ENCODE data around the gene SLC5A10. TPM values are rescaled to one million over a fixed set of nuclear protein-coding genes. Genes with fewer than 3 reads are reported as not detected.

The SLC5A10 gene
- total RNA-seq, 1 donor from 2014 or later, result not detected

- FAIRE-seq, result no peak
- no peak for DNase-seq (ENCODE audit: low spot score in 2 of 2)
These were observed 11.4 kb downstream of the SLC5A10 start for GRCh38 chr17:18963126-18964017.

- FAIRE-seq, result no peak
- DNase-seq (ENCODE audit: low spot score in 2 of 2), result no peak
These were observed 12.0 kb downstream of the SLC5A10 start for GRCh38 chr17:18964018-18964351.

DNA sequence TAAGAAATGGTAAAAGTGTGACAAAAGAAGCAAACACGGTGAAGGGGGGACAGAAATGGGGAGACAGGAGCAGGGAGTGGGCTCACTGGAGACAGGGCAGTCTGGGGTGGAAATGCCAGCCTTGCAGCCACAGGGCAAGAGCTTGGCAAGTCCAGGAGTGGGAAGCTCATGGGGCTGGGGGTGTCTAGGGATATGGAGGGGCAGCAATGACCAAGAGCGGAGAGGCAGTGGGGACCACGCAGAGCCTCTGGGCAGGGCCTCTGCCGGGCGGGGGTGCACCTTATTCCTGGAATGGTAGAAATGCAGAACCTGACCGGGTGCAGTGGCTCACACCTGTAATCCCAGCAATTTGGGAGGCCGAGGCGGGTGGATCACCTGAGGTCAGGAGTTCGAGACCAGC, 12.6 kb downstream of the SLC5A10 start:
- no peak for FAIRE-seq

GRCh38 chr17:18965530-18966236, 13.7 kb downstream of the SLC5A10 start:
- DNase-seq (ENCODE audit: low spot score in 2 of 2) (no peak), FAIRE-seq (no peak)

More for the DNA sequence above, 12.6 kb downstream of the SLC5A10 start:
- DNase-seq (ENCODE audit: low spot score in 2 of 2), result no peak

- DNase-seq (ENCODE audit: low spot score in 2 of 2) (no peak), FAIRE-seq (no peak)
These were observed 15.1 kb downstream of the SLC5A10 start for GRCh38 chr17:18966831-18967624.

- FAIRE-seq, result no peak
- no peak for DNase-seq (ENCODE audit: low spot score in 2 of 2)
These were observed 16.0 kb downstream of the SLC5A10 start for GRCh38 chr17:18967916-18968315.

GRCh38 chr17:18968345-18968744, 16.4 kb downstream of the SLC5A10 start:
- DNase-seq (ENCODE audit: low spot score in 2 of 2) (no peak), FAIRE-seq (no peak)

DNA sequence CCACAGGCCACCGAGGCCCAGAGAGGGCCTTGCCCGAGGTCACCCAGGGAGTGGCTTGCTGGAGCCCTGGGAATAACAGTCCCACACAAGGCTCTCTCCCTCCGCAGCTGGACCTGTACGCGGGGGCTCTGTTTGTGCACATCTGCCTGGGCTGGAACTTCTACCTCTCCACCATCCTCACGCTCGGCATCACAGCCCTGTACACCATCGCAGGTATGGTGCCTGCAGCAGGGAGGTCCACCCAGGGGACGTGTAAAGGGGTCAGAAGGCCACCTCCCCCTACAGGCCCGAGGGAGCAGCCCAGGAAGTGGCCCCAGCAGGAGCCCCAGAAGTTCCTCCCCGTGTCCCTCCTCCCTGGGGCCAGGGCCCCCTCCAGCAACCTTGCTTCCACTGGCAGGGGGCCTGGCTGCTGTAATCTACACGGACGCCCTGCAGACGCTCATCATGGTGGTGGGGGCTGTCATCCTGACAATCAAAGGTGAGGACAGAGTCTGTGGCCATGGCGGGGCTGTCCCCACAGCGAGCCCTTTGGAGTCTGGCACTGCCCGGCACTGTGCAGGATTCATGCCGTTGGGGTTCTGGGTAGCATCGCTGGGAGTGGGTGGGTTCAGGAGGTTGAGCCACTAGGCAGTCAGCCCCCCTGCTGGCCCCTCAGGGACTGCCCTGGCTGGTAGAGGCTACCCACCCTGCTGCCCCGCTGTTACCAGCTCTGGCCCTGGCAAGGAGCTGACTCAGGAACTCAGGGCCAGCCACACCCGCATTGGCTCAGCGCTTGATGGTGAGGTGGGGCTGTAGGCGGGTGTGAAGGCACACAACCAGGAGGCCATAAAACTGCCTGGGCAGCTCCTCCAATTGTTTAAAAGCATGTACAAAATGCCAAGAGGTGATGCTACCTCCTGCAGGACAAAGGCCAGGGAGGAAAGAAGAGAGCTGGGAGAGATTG, 17.3 kb downstream of the SLC5A10 start:
- FAIRE-seq (no peak), DNase-seq (ENCODE audit: low spot score in 2 of 2) (no peak)

DNA sequence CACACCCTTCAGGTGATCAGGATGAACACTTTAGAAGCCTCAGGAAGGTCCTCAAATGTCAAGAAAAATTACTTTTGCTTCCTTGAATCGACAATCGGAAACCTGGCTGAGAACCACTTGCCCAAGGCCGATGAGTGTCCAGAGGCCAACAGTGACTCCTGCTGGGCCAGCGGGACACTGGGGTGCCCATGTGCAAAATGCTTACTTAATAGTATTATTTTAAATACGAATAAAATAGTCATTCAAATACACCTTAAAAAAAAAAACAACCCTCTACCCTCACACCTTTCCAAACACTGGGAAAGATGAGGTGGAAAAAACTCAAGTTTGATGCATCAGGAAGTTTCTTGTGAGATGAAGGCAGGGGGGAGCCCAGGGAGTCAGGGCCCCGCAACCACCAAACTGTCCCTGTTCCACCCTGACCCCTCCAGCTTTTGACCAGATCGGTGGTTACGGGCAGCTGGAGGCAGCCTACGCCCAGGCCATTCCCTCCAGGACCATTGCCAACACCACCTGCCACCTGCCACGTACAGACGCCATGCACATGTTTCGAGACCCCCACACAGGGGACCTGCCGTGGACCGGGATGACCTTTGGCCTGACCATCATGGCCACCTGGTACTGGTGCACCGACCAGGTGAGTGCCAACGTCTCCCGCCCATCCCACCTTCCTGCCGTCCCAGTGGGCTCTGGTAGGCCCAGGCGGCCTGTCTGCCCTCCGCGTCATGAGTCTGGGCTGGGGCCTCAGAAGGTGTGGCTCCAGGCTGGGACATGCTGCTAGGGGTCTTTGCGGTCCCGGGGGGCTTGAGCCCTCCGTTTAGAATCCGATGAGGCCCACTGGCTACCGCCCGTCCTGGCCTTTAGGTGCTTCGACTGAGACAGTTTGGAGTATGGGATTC, 18.9 kb downstream of the SLC5A10 start:
- no peak for FAIRE-seq
- DNase-seq (ENCODE audit: low spot score in 2 of 2), result no peak

GRCh38 chr17:18971801-18972200, 19.8 kb downstream of the SLC5A10 start:
- FAIRE-seq (no peak), DNase-seq (ENCODE audit: low spot score in 2 of 2) (no peak)

DNA sequence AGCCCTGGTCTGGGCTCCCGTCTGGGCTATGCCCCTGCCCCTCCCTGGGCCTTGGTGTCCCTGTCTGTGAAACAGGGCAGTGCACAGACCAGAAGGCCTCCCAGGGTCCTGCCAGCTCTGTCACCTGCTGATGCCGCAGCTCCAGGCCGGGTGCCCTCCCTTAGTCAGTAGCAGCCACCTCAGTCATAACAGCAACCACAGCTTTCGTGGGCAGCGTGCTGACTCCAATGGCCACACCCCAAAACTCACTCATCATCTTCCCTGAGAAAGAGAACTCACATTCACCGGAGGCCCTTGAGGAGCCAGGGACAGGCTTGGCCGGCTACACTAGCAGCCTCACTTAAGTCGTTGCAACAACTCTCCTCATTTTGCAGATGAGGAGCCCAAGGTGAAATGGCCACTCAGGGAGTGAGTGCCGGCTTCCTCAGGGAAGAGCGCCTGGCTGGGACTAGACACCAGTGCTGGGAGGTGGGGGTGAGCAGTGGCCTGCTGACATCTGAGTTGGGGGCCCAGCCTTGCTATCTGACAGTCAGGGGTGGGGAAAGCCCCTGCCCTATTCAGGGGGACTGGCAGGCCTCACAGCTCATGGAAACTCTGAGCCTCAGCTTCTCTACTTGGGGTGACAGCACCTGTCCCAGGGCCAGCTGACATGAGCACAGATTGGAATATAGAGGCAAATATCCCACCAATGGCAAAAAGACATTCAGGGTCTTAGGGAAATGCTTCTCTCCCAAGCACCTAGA, 22.6 kb downstream of the SLC5A10 start:
- no peak for DNase-seq (ENCODE audit: low spot score in 2 of 2)

GRCh38 chr17:18975597-18975996, 23.6 kb downstream of the SLC5A10 start:
- DNase-seq (ENCODE audit: low spot score in 2 of 2), result no peak
- no peak for FAIRE-seq

More for the DNA sequence above, 22.6 kb downstream of the SLC5A10 start:
- no peak for FAIRE-seq

- FAIRE-seq (no peak), DNase-seq (ENCODE audit: low spot score in 2 of 2) (no peak)
These were observed 24.2 kb downstream of the SLC5A10 start for GRCh38 chr17:18976201-18976600.

- DNase-seq (ENCODE audit: low spot score in 2 of 2) (no peak), FAIRE-seq (no peak)
These were observed 25.1 kb downstream of the SLC5A10 start for GRCh38 chr17:18977021-18977420.

GRCh38 chr17:18977646-18978045, 25.7 kb downstream of the SLC5A10 start:
- DNase-seq (ENCODE audit: low spot score in 2 of 2) (no peak), FAIRE-seq (no peak)

DNA sequence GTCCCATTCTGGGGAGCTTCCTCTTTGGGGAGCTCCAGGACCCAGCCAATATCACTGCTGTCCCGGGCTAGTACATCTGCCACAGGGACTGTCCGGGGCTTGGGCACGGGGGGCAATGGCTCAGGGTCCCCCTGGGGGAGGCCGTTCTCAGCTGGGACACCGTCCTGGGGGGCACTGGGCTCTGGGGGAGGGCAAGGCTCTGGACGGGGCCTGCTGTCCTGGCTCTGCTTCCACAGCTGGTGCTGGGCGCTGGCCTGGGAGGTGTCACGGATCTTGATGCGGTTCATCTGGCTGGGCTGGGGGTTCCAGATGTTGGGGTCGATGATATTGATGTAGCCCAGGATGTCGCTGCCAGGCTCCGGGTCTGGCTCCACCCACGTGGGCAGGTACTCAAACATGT, 26.1 kb downstream of the SLC5A10 start:
- no peak for DNase-seq (ENCODE audit: low spot score in 2 of 2)
- FAIRE-seq, result no peak

- no peak for FAIRE-seq
These were observed 26.7 kb downstream of the SLC5A10 start for GRCh38 chr17:18978655-18979054.

DNA sequence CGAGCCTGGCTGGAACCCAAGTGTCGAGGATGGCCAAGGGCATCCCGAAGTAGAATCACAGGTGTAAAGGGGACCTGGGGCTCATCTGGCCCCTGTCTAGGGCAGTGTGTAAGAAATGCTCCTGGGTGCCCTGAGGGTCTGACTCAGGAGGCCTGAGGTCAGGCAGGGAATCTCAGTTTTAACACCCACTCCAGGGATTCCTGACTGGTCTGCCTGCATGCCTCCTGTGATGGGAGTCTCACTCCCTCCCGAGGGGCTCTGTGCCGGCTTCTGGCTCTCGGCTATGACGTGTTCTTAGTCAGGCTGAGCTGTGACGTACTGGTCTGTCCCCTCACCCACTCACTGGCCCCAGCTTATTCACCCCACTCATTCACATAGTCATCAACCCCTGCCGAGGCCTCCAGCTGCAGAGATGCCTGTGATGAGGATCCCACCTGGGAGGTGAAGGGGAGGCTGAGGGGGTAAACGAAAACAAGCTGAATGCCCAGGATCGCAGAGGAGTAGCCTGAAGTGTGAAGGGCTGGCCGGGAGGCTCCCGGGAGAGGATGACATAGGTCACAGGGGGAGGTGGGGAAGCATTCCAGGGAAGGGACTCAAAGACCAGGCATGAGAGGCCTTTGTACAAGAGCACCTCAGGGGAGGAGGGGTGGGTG, 28.8 kb downstream of the SLC5A10 start:
- FAIRE-seq (no peak), DNase-seq (ENCODE audit: low spot score in 2 of 2) (no peak)

More at GRCh38 chr17:18978655-18979054, 26.7 kb downstream of the SLC5A10 start:
- no peak for DNase-seq (ENCODE audit: low spot score in 2 of 2)
